Adrenal gland (tissue), 12 donors: ENCODE measurements around the gene ACKR2. TPM values are rescaled to one million over a fixed set of nuclear protein-coding genes. Genes with fewer than 3 reads are reported as not detected.

Source experiments
- DNase-seq, 7 donors: peaks; one replicate each; pipeline ENCODE4 v3.0.0-alpha.2; 2019 to 2020
- H3K27ac ChIP-seq, 5 donors: fragments of 200-600 bp; sonication (generic) in 4 of 5; 1 replicate in 3 of 5; 2 replicates in 2 of 5; pipeline versions ENCODE4 v1.5.1 to v1.8.0; 2016 to 2020; ENCODE audit warnings: mild to moderate bottlenecking in 1 of 5
- H3K27me3 ChIP-seq: fragments of 200-600 bp; 2 replicates; pipeline ENCODE4 v1.8.0; 2021
- H3K36me3 ChIP-seq, 2 donors: fragments of 200-600 bp; replicated peaks in 1 of 2; 1 replicate in 1 of 2; 2 replicates in 1 of 2; pipeline versions ENCODE4 v1.5.1 to v1.8.0; 2018 to 2022
- H3K4me1 ChIP-seq, 2 donors: fragments of 200-600 bp; replicated peaks in 1 of 2; 1 replicate in 1 of 2; 2 replicates in 1 of 2; pipeline versions ENCODE4 v1.5.1 to v1.8.0; 2018 to 2021
- H3K4me3 ChIP-seq, 4 donors: fragments of 200-600 bp; sonication (generic) in 3 of 4; one replicate each; pipeline ENCODE4 v1.5.1; 2016 to 2018
- H3K9me3 ChIP-seq, 3 donors: fragments of 200-600 bp; sonication (generic) in 1 of 3; replicated peaks in 1 of 3; 1 replicate in 2 of 3; 2 replicates in 1 of 3; pipeline versions ENCODE4 v1.5.1 to v1.8.0; 2016 to 2021
- POLR2A ChIP-seq, 2 donors: fragments of 450-650 bp; IDR thresholded peaks; one replicate each; pipeline ENCODE4 v1.6.1; 2017; ENCODE audit warnings: antibody characterized with exemption in 2 of 2, mild to moderate bottlenecking in 2 of 2, moderate library complexity in 1 of 2
- WGBS, 4 donors: extraction: QIAGEN DNeasy Blood & Tissue Kit in 2 of 4; methylation state at CpG; one replicate each; pipeline versions ENCODE4 v1.1.5 to v1.1.7; 2013 to 2017; 5-methylcytosine and 5-hydroxymethylcytosine counted together
- intact Hi-C, 2 donors: fragments of 100-400 bp; cut with DNase I; formaldehyde crosslinking; loops; one replicate each; pipeline versions ENCODE4 v1.14.1 to v1.15.0; 2022 to 2023
- polyA plus RNA-seq, 3 donors: library from polyadenylated mRNA; stranded (reverse); fragments of 200-250 nt in 2 of 3; fragments of 350-450 nt in 1 of 3; fragmentation: Illumina TruSeq in 1 of 3; extraction: RNeasy Lipid Tissue Mini Kit (QIAGEN cat#74804) in 1 of 3; gene quantifications; one replicate each; pipeline ENCODE4 v1.2.3, GENCODE V29; 2013 to 2014
- total RNA-seq, 9 donors: library from RNA; depleted of rRNA in 4 of 9; stranded (reverse); fragments of >200 nt in 4 of 9; fragments of 120-200 nt in 1 of 9; fragmentation: NEBNext Ultra II Directional in 1 of 9; extraction: Animal tissue kit (Norgen Biotek cat#: 25700) in 1 of 9; gene quantifications; one replicate each; pipeline versions ENCODE4 v1.1.0 to v1.2.4, GENCODE V29; 2013 to 2023
- TF ChIP-seq, protein P1 (sequence below), 6 experiments: fragments of 450-650 bp in 4 of 6; fragments of 200-600 bp in 2 of 6; sonication (generic) in 1 of 6; IDR thresholded peaks; 1 replicate in 5 of 6; 2 replicates in 1 of 6; pipeline versions ENCODE4 v1.5.1 to v1.8.0; 2016 to 2021; ENCODE audit warnings: antibody characterized with exemption in 6 of 6, mild to moderate bottlenecking in 2 of 6, moderate library complexity in 1 of 6
- donor health status: healthy with polysubstance abuse.
- donor health status: Bipolar disorder and iron deficiency.
- donor health status: DM: yes; HTN: yes; CAD: no.
- donor health status: DM: no; HTN: no; CAD: no.
- donor health status: DM: no; HTN: no; CAD: no.
- donor health status: DM: yes; HTN: yes; CAD: no.

The ACKR2 gene
- total and polyA plus RNA-seq, 12 donors, result 1.1 to 19.9 (median 3.0) TPM

- DNase-seq, result no peak
- Histone ChIP-seq H3K27me3 (no peaks in the 10 kb centered on the region), H3K9me3 (no peaks in the 10 kb centered on the region), H3K27ac (no peak overlapping the region), H3K36me3 (no peaks in the 10 kb centered on the region), H3K4me3 (no peak overlapping the region), H3K4me1 (no peaks in the 10 kb centered on the region)
- TF ChIP-seq, protein P1, sequence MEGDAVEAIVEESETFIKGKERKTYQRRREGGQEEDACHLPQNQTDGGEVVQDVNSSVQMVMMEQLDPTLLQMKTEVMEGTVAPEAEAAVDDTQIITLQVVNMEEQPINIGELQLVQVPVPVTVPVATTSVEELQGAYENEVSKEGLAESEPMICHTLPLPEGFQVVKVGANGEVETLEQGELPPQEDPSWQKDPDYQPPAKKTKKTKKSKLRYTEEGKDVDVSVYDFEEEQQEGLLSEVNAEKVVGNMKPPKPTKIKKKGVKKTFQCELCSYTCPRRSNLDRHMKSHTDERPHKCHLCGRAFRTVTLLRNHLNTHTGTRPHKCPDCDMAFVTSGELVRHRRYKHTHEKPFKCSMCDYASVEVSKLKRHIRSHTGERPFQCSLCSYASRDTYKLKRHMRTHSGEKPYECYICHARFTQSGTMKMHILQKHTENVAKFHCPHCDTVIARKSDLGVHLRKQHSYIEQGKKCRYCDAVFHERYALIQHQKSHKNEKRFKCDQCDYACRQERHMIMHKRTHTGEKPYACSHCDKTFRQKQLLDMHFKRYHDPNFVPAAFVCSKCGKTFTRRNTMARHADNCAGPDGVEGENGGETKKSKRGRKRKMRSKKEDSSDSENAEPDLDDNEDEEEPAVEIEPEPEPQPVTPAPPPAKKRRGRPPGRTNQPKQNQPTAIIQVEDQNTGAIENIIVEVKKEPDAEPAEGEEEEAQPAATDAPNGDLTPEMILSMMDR (IDR thresholded peaks at IDR 0.05), result no peak
- TF ChIP-seq POLR2A (IDR thresholded peaks at IDR 0.05), result no peak
- intact Hi-C loops, result no loop called here
These were observed 89.8 kb downstream of the ACKR2 start for GRCh38 chr3:42898896-42899675.

- Histone ChIP-seq H3K36me3 (no peaks in the 10 kb centered on the region), H3K27me3 (no peaks in the 10 kb centered on the region), H3K27ac (no peak overlapping the region), H3K9me3 (no peaks in the 10 kb centered on the region), H3K4me3 (no peak overlapping the region), H3K4me1 (no peaks in the 10 kb centered on the region)
- TF ChIP-seq, protein P1 (IDR thresholded peaks at IDR 0.05), result no peak
- TF ChIP-seq POLR2A (IDR thresholded peaks at IDR 0.05), result no peak
- no peak for DNase-seq
- intact Hi-C loops, result no loop called here
- WGBS, 4 donors, result 83 to 91% (median 88%) methylated on average over 8 of the region's 8 CpGs
These were observed 91.2 kb downstream of the ACKR2 start for GRCh38 chr3:42900226-42901072.

GRCh38 chr3:42901073-42901415 is 91.8 kb downstream of the ACKR2 start:
- no peaks in the 10 kb centered on the region for H3K9me3 ChIP-seq
- intact Hi-C loops, result no loop called here
- H3K4me1 ChIP-seq, result no peaks in the 10 kb centered on the region
- no peaks in the 10 kb centered on the region for H3K27me3 ChIP-seq
- WGBS, 4 donors, result 90 to 97% (median 92%) methylated on average over 3 of the region's 3 CpGs
- DNase-seq, result no peak
- H3K4me3 ChIP-seq, result no peak overlapping the region
- TF ChIP-seq POLR2A (IDR thresholded peaks at IDR 0.05), result no peak
- TF ChIP-seq, protein P1 (IDR thresholded peaks at IDR 0.05), result no peak
- H3K36me3 ChIP-seq, result no peaks in the 10 kb centered on the region
- no peak overlapping the region for H3K27ac ChIP-seq

DNA sequence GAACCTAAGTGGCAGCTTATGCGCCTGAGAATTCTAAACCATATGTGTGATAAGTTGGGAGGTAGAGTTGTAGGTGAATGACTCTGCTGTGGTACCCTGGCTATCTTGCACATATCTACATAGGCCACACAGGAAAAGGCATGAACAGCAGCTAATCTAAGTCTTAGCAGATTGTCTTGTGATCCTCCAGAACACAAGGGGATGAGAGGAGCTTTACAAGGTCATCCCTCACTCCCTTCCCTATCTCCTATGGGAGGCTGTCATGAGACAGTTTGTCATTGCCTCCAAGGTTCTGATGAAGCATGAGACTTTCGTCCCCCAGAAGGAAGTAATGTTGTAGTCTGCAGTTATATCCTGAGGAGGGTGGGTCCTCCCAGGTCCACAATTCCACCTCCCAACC is 93.0 kb downstream of the ACKR2 start:
- Histone ChIP-seq H3K27ac (no peak overlapping the region), H3K27me3 (no peaks in the 10 kb centered on the region), H3K9me3 (no peaks in the 10 kb centered on the region), H3K36me3 (no peaks in the 10 kb centered on the region), H3K4me3 (no peak overlapping the region), H3K4me1 (peaks cover 0 to 8% of the 10 kb centered on the region in 2 donors)
- DNase-seq, result no peak
- WGBS, 4 donors, result 67 to 80% (median 78%) methylated on average over 2 of the region's 2 CpGs
- intact Hi-C loops, result no loop called here
- TF ChIP-seq, protein P1 (IDR thresholded peaks at IDR 0.05), result no peak
- TF ChIP-seq POLR2A (IDR thresholded peaks at IDR 0.05), result no peak
